NK-92 treated with Interleukin-12 subunit alpha and Interleukin-12 subunit beta, amount 100 ng/mL, for 24 hours (cell line): ENCODE measurements around the gene REG3G.
A peak's percentile ranks its signal among the peaks of the same experiment; 100 is the strongest.

Experiments
- DNase-seq: peaks from one replicate; lab custom pipeline; 2025; lab: John Stamatoyannopoulos, UW

REG3G gene

GRCh38 chr2:79025421-79025820, at the start of gene REG3G:
TSS of gene REG3G (plus strand) at chr2:79025702. CDS start at chr2:79026094, 392 bp downstream.
- no peak for DNase-seq

GRCh38 chr2:78977661-78978145, 47.8 kb upstream of the REG3G start:
- DNase-seq = no peak

- DNase-seq = no peak
Measured at GRCh38 chr2:78978340-78978739, 47.2 kb upstream of the REG3G start.

- DNase-seq = peak; percentile 12
Measured at GRCh38 chr2:78979380-78980151, 45.9 kb upstream of the REG3G start.

- no peak for DNase-seq
Measured at GRCh38 chr2:78980152-78980465, 45.4 kb upstream of the REG3G start.

GRCh38 chr2:78980871-78981270, 44.6 kb upstream of the REG3G start:
- DNase-seq = no peak

GRCh38 chr2:78982638-78983330, 42.7 kb upstream of the REG3G start:
- DNase-seq = no peak

- no peak for DNase-seq
Measured at GRCh38 chr2:78984386-78984785, 41.1 kb upstream of the REG3G start.

GRCh38 chr2:78985558-78985957, 39.9 kb upstream of the REG3G start:
- no peak for DNase-seq

GRCh38 chr2:78989051-78989450, 36.5 kb upstream of the REG3G start:
- DNase-seq = no peak

- no peak for DNase-seq
Measured at GRCh38 chr2:78992451-78992806, 33.1 kb upstream of the REG3G start.

GRCh38 chr2:78992807-78993517, 32.5 kb upstream of the REG3G start:
- DNase-seq = no peak

- no peak for DNase-seq
Measured at GRCh38 chr2:78993518-78994148, 31.9 kb upstream of the REG3G start.

GRCh38 chr2:78994789-78995188, 30.7 kb upstream of the REG3G start:
- DNase-seq = no peak

- no peak for DNase-seq
Measured at GRCh38 chr2:78999406-78999805, 26.1 kb upstream of the REG3G start.

GRCh38 chr2:79000008-79000576, 25.4 kb upstream of the REG3G start:
- DNase-seq = no peak

GRCh38 chr2:79001285-79001684, 24.2 kb upstream of the REG3G start:
- DNase-seq = no peak

GRCh38 chr2:79004680-79005079, 20.8 kb upstream of the REG3G start:
- DNase-seq = no peak

- no peak for DNase-seq
Measured at GRCh38 chr2:79005216-79005615, 20.3 kb upstream of the REG3G start.

- no peak for DNase-seq
Measured at GRCh38 chr2:79009388-79009787, 16.1 kb upstream of the REG3G start.

- DNase-seq = no peak
Measured at GRCh38 chr2:79011496-79011895, 14.0 kb upstream of the REG3G start.

GRCh38 chr2:79013629-79014028, 11.9 kb upstream of the REG3G start:
- no peak for DNase-seq
